ENCODE measurements around the gene FLNB. TPM values are rescaled to one million over a fixed set of nuclear protein-coding genes. Genes with fewer than 3 reads are reported as not detected.

FLNB gene
- total and polyA plus RNA-seq, 2 of the 4 experiments (the other 2 are of a cell fraction), result 78.0 to 136 TPM

DNA sequence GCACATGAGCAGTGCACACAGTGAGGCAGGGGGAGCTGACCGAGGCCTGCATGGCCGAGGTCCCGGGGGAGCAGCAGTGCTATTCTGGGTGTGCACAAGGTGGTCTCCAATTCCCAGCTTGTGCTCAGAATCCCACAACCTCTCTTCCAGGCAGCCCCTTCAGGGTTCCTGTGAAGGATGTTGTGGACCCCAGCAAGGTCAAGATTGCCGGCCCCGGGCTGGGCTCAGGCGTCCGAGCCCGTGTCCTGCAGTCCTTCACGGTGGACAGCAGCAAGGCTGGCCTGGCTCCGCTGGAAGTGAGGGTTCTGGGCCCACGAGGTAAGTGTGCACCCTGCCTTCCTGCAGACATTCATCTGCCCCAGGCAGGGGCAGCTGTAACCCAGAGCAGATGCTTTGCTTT, 122.4 kb downstream of the FLNB start:
- dilution Hi-C loops (cut with HindIII; ENCODE audit: low sequenced_read_pairs, unreplicated experiment), result no loop called here
- no peak overlapping the region for H2AFZ ChIP-seq (replicated peaks; ENCODE audit: low read length, poor library complexity)
- no peak overlapping the region for H2BK5ac ChIP-seq (ENCODE audit: low read depth, low read length, poor library complexity, severe bottlenecking)
- no peak overlapping the region for H3K4ac ChIP-seq (ENCODE audit: low read depth, low read length)
- no peaks in the 10 kb centered on the region for H3K4me1 ChIP-seq (ENCODE audit: control insufficient read depth, insufficient read depth, low read length)
- no peak overlapping the region for H2AK5ac ChIP-seq (ENCODE audit: low read depth, low read length)
- no peak overlapping the region for H2BK120ac ChIP-seq (ENCODE audit: low read depth, low read length)
- H4K8ac ChIP-seq (ENCODE audit: low read depth in 2 of 2, low read length in 2 of 2), result no peak overlapping the region
- CTCF ChIA-PET, result no interaction called here
- H2BK15ac ChIP-seq (ENCODE audit: low read depth, low read length), result no peak overlapping the region
- peaks cover 49 to 75% of the 10 kb centered on the region in 2 experiments for H3K79me1 ChIP-seq (ENCODE audit: low read depth in 1 of 2, low read length in 2 of 2)
- no peak overlapping the region for H3K27ac ChIP-seq (ENCODE audit: insufficient read depth, low read length)
- H3K14ac ChIP-seq (replicated peaks; ENCODE audit: low read depth, low read length), result no peak overlapping the region
- no peak overlapping the region for H3K18ac ChIP-seq (ENCODE audit: low read depth, low read length)
- H2BK20ac ChIP-seq (ENCODE audit: low read depth, low read length), result no peak overlapping the region
- in situ Hi-C loops (cut with MboI; ENCODE audit: low sequenced_read_pairs), result no loop called here
- H3K36me3 ChIP-seq (ENCODE audit: control insufficient read depth, insufficient read depth, low read length), result peaks cover 78% of the 10 kb centered on the region
- no peak overlapping the region for H3K56ac ChIP-seq (ENCODE audit: extremely low read depth, insufficient read depth, low read length)
- TF ChIP-seq RFX5 (IDR thresholded peaks at IDR 0.05; ENCODE audit: low read depth, low read length), result no peak
- TF ChIP-seq FOS (IDR thresholded peaks at IDR 0.05; ENCODE audit: low read depth, low read length), result no peak
- no peak for TF ChIP-seq BHLHE40 (IDR thresholded peaks at IDR 0.05; ENCODE audit: low read depth, low read length)
- TF ChIP-seq, protein P1, sequence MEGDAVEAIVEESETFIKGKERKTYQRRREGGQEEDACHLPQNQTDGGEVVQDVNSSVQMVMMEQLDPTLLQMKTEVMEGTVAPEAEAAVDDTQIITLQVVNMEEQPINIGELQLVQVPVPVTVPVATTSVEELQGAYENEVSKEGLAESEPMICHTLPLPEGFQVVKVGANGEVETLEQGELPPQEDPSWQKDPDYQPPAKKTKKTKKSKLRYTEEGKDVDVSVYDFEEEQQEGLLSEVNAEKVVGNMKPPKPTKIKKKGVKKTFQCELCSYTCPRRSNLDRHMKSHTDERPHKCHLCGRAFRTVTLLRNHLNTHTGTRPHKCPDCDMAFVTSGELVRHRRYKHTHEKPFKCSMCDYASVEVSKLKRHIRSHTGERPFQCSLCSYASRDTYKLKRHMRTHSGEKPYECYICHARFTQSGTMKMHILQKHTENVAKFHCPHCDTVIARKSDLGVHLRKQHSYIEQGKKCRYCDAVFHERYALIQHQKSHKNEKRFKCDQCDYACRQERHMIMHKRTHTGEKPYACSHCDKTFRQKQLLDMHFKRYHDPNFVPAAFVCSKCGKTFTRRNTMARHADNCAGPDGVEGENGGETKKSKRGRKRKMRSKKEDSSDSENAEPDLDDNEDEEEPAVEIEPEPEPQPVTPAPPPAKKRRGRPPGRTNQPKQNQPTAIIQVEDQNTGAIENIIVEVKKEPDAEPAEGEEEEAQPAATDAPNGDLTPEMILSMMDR (conservative IDR thresholded peaks at IDR 0.05; ENCODE audit: low read depth, low read length), result no peak
- TF ChIP-seq CEBPB (IDR thresholded peaks at IDR 0.05; ENCODE audit: low read depth, low read length), result no peak
- no peak for TF ChIP-seq MAZ (IDR thresholded peaks at IDR 0.05; ENCODE audit: borderline replicate concordance, low read depth, low read length)
- no peak for TF ChIP-seq MAFK (IDR thresholded peaks at IDR 0.05; ENCODE audit: low read depth, low read length)
- TF ChIP-seq, protein P2, sequence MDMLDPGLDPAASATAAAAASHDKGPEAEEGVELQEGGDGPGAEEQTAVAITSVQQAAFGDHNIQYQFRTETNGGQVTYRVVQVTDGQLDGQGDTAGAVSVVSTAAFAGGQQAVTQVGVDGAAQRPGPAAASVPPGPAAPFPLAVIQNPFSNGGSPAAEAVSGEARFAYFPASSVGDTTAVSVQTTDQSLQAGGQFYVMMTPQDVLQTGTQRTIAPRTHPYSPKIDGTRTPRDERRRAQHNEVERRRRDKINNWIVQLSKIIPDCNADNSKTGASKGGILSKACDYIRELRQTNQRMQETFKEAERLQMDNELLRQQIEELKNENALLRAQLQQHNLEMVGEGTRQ (IDR thresholded peaks at IDR 0.05; ENCODE audit: low read depth, low read length), result no peak
- TF ChIP-seq RCOR1 (IDR thresholded peaks at IDR 0.05; ENCODE audit: insufficient replicate concordance, low read length), result no peak
- TF ChIP-seq RAD21 (IDR thresholded peaks at IDR 0.05; ENCODE audit: low read length), result no peak
- TF ChIP-seq, protein P3, sequence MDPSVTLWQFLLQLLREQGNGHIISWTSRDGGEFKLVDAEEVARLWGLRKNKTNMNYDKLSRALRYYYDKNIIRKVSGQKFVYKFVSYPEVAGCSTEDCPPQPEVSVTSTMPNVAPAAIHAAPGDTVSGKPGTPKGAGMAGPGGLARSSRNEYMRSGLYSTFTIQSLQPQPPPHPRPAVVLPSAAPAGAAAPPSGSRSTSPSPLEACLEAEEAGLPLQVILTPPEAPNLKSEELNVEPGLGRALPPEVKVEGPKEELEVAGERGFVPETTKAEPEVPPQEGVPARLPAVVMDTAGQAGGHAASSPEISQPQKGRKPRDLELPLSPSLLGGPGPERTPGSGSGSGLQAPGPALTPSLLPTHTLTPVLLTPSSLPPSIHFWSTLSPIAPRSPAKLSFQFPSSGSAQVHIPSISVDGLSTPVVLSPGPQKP (IDR thresholded peaks at IDR 0.05; ENCODE audit: borderline replicate concordance, low read depth, low read length), result no peak
- no peak for TF ChIP-seq POLR2A (IDR thresholded peaks at IDR 0.05; ENCODE audit: low read depth, low read length)
- TF ChIP-seq NFE2L2 (IDR thresholded peaks at IDR 0.05; ENCODE audit: low read depth, low read length), result no peak
- TF ChIP-seq MXI1 (IDR thresholded peaks at IDR 0.05; ENCODE audit: borderline replicate concordance, low read depth, low read length), result no peak
- no peak for TF ChIP-seq SMC3 (IDR thresholded peaks at IDR 0.05; ENCODE audit: low read depth, low read length)
- no peak for TF ChIP-seq CHD1 (IDR thresholded peaks at IDR 0.05; ENCODE audit: low read depth, low read length)
- BruUV-seq (replicated peaks), result no TSS peak
- H3K4me2 ChIP-seq (ENCODE audit: low read depth, low read length), result no peak overlapping the region
- WGBS, 2 experiments (ENCODE audit: extremely low coverage in 2 of 2, insufficient read length in 1 of 2), result 87% methylated on average over 6 of the region's 11 CpGs; no CpG with 5 or more reads in 1 of the 2 experiments
- no peak overlapping the region for H2AK9ac ChIP-seq (replicated peaks; ENCODE audit: low read depth, low read length, poor library complexity)
- POLR2A ChIA-PET (ENCODE audit: unreplicated experiment), result no interaction called here
- no peak overlapping the region for H3K23ac ChIP-seq (ENCODE audit: low read depth, low read length)
- no peak overlapping the region for H3K9ac ChIP-seq (ENCODE audit: low read depth, low read length)
- H3K27me3 ChIP-seq (ENCODE audit: control insufficient read depth, insufficient read depth, low read length), result no peaks in the 10 kb centered on the region
- intact Hi-C loops (cut with micrococcal nuclease), result no loop called here
- H3K9me3 ChIP-seq (ENCODE audit: control insufficient read depth, insufficient read depth, low read length), result no peaks in the 10 kb centered on the region
- peaks cover 32% of the 10 kb centered on the region for H4K20me1 ChIP-seq (ENCODE audit: insufficient read depth, low read length)
- no peak overlapping the region for H4K91ac ChIP-seq (ENCODE audit: insufficient read depth, low read depth, low read length)
- ATAC-seq (ENCODE audit: low read depth) (no peak), DNase-seq (no peak)
- H3K9me1 ChIP-seq (ENCODE audit: insufficient read depth, low read length), result peaks cover 20% of the 10 kb centered on the region
- no peak overlapping the region for H3K4me3 ChIP-seq (ENCODE audit: insufficient read depth, low read depth, low read length)
- no peak overlapping the region for H4K5ac ChIP-seq (ENCODE audit: low read depth, low read length)
